Natural killer cell treated with Interleukin-12 subunit alpha and Interleukin-12 subunit beta and Interleukin-15 and Interleukin-18, amount 100 ng/mL, for 72 hours (primary cell): ENCODE data around the gene SETD6. TPM values are rescaled to one million over a fixed set of nuclear protein-coding genes. Genes with fewer than 3 reads are reported as not detected.

ENCODE experiments used
- ATAC-seq, 2 donors: fragments of 150-1000 bp; cut with Tn5 transposase in 1 of 2; sonication (Bioruptor Pico), chemical (Tn5 transposase) in 1 of 2; 2 replicates each; pipeline ENCODE4 v1.10.0; 2021
- DNase-seq: peaks from one replicate; pipeline ENCODE4 v3.0.0; 2022; ENCODE audit warnings: low spot score
- H3K27ac Mint-ChIP-seq, 2 donors: 1 replicate in 1 of 2; 2 replicates in 1 of 2; pipeline ENCODE4 v1.8.0; 2022; ENCODE audit warnings: mixed read lengths in 2 of 2, mild to moderate bottlenecking in 1 of 2, moderate library complexity in 1 of 2
- H3K27me3 Mint-ChIP-seq, 2 donors: 1 replicate in 1 of 2; 2 replicates in 1 of 2; pipeline ENCODE4 v1.8.0; 2022; ENCODE audit warnings: mixed read lengths in 2 of 2
- H3K36me3 Mint-ChIP-seq: one replicate; pipeline ENCODE4 v1.8.0; 2022; ENCODE audit warnings: mixed read lengths
- H3K4me1 Mint-ChIP-seq, 2 donors: 1 replicate in 1 of 2; 2 replicates in 1 of 2; pipeline ENCODE4 v1.8.0; 2022; ENCODE audit warnings: low read depth in 2 of 2, mixed read lengths in 2 of 2, mild to moderate bottlenecking in 1 of 2
- H3K4me3 Mint-ChIP-seq: one replicate; pipeline ENCODE4 v1.8.0; 2022; ENCODE audit warnings: mixed read lengths
- H3K9me3 Mint-ChIP-seq: 2 replicates; pipeline ENCODE4 v1.8.0; 2022; ENCODE audit warnings: mixed read lengths
- total RNA-seq, 2 donors: library from RNA; stranded (reverse); gene quantifications; one replicate each; pipeline ENCODE4 v1.2.3, GENCODE V29; 2022

The SETD6 gene
- total RNA-seq, 2 donors from 2014 or later = 16.4 to 29.1 TPM

GRCh38 chr16:58498341-58499091 is 16.8 kb upstream of the SETD6 start:
- no peak for DNase-seq
- H3K4me3 Mint-ChIP-seq = no peak overlapping the region
- H3K27me3 Mint-ChIP-seq = peaks cover 0 to 6% of the 10 kb centered on the region in 2 donors
- no peak for ATAC-seq
- H3K9me3 Mint-ChIP-seq = no peaks in the 10 kb centered on the region
- H3K4me1 Mint-ChIP-seq = peaks cover 0 to 13% of the 10 kb centered on the region in 2 donors
- H3K27ac Mint-ChIP-seq = no peak overlapping the region
- no peaks in the 10 kb centered on the region for H3K36me3 Mint-ChIP-seq

DNA sequence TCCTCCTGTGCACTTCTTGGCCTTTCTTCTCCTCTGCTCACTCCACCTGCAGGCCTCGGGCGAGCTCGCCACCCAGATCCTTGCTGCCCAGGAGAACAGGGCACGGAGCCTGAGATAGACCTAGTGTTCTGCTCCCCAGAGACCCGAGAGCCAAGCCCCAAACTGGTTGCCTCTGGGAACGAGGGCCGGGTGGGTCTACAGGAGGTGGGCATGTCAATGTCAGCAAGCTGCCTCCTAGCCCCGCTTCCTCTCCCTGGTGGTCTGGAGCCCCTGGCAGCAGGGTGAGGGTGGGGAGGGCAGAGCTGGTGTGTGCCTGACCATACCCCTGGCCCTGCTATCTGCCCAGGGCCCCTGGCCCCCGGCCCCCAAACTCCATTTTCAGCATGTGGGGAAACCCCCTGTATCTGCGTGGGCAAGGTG is 16.2 kb upstream of the SETD6 start:
- Mint-ChIP-seq H3K9me3 (no peaks in the 10 kb centered on the region), H3K36me3 (no peaks in the 10 kb centered on the region), H3K27me3 (peaks cover 0 to 6% of the 10 kb centered on the region in 2 donors), H3K27ac (no peak overlapping the region), H3K4me3 (no peak overlapping the region), H3K4me1 (peaks cover 0 to 13% of the 10 kb centered on the region in 2 donors)
- no peak for ATAC-seq
- no peak for DNase-seq

- H3K4me3 Mint-ChIP-seq = no peak within 1 kb of the TSS
Measured at GRCh38 chr16:58499615-58500351, 15.5 kb upstream of the SETD6 start, which contains the start of gene NDRG4. Gene NDRG4 (plus strand): TSS chr16:58500143. CDS start chr16:58500249, 106 bp downstream.

GRCh38 chr16:58500430-58501241 is 14.7 kb upstream of the SETD6 start:
- no peak for DNase-seq
- H3K4me3 Mint-ChIP-seq = no peak overlapping the region
- ATAC-seq = no peak
- peaks cover 0 to 13% of the 10 kb centered on the region in 2 donors for H3K4me1 Mint-ChIP-seq
- H3K9me3 Mint-ChIP-seq = no peaks in the 10 kb centered on the region
- peaks cover 0 to 4% of the 10 kb centered on the region in 2 donors for H3K27me3 Mint-ChIP-seq
- no peak overlapping the region for H3K27ac Mint-ChIP-seq
- no peaks in the 10 kb centered on the region for H3K36me3 Mint-ChIP-seq

More at GRCh38 chr16:58499615-58500351, 15.5 kb upstream of the SETD6 start, which contains the start of gene NDRG4:
- H3K4me1 Mint-ChIP-seq = peaks cover 0 to 13% of the 10 kb centered on the region in 2 donors
- peak in 1 of 2 donors; percentile 51 for ATAC-seq
- DNase-seq = no peak
- H3K27ac Mint-ChIP-seq = no peak within 1 kb of the TSS
- H3K27me3 Mint-ChIP-seq = peaks cover 0 to 6% of the 10 kb centered on the region in 2 donors
- H3K9me3 Mint-ChIP-seq = no peaks in the 10 kb centered on the region
- no peaks in the 10 kb centered on the region for H3K36me3 Mint-ChIP-seq

- DNase-seq (no peak), ATAC-seq (peak in 1 of 2 donors; percentile 43)
- Mint-ChIP-seq H3K9me3 (no peaks in the 10 kb centered on the region), H3K4me3 (peak overlapping the region; percentile 36), H3K27ac (no peak overlapping the region), H3K36me3 (no peaks in the 10 kb centered on the region), H3K4me1 (peaks cover 0 to 13% of the 10 kb centered on the region in 2 donors), H3K27me3 (peaks cover 0 to 4% of the 10 kb centered on the region in 2 donors)
Measured at GRCh38 chr16:58501242-58502131, 13.8 kb upstream of the SETD6 start.

GRCh38 chr16:58502217-58502921 is 12.9 kb upstream of the SETD6 start:
- Mint-ChIP-seq H3K27ac (no peak overlapping the region), H3K36me3 (no peaks in the 10 kb centered on the region), H3K4me3 (no peak overlapping the region), H3K4me1 (peaks cover 0 to 16% of the 10 kb centered on the region in 2 donors), H3K9me3 (no peaks in the 10 kb centered on the region), H3K27me3 (peaks cover 0 to 4% of the 10 kb centered on the region in 2 donors)
- DNase-seq (no peak), ATAC-seq (no peak)

DNA sequence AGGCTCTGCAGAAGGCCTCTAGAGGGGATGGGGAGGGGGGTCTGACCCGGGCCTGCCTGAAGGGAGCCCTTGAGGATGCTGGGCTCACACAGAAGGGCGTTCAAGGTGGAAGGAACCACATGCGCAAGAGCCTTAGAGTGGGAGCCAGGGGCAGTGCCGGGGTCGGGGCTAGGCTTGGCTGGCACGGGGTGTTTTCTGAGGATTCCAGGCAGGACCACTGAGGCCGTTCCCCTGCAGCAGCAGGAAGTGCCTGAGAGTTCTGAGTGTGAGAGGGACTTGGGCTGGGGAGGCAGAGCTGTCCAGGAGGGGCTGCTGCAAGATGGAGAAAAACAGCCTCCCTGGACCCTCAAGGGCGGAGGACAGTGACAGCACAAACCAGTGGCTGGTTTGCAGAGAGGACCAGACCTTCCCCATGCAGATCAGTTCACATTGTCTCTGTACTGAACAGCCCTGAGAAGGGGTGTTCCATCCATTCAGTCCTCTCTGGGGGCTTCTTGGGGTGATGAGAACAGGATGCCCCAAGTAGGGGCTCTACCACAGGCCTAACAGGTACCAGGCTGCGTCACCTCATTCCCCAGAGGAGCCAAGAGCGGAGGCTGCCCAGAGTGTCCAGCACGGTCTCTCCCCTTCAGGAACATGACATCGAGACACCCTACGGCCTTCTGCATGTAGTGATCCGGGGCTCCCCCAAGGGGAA is 12.0 kb upstream of the SETD6 start:
- no peak overlapping the region for H3K4me3 Mint-ChIP-seq
- peaks cover 0 to 4% of the 10 kb centered on the region in 2 donors for H3K27me3 Mint-ChIP-seq
- ATAC-seq (no peak), DNase-seq (no peak)
- H3K36me3 Mint-ChIP-seq = no peaks in the 10 kb centered on the region
- H3K27ac Mint-ChIP-seq = no peak overlapping the region
- H3K4me1 Mint-ChIP-seq = peaks cover 0 to 11% of the 10 kb centered on the region in 2 donors
- no peaks in the 10 kb centered on the region for H3K9me3 Mint-ChIP-seq

DNA sequence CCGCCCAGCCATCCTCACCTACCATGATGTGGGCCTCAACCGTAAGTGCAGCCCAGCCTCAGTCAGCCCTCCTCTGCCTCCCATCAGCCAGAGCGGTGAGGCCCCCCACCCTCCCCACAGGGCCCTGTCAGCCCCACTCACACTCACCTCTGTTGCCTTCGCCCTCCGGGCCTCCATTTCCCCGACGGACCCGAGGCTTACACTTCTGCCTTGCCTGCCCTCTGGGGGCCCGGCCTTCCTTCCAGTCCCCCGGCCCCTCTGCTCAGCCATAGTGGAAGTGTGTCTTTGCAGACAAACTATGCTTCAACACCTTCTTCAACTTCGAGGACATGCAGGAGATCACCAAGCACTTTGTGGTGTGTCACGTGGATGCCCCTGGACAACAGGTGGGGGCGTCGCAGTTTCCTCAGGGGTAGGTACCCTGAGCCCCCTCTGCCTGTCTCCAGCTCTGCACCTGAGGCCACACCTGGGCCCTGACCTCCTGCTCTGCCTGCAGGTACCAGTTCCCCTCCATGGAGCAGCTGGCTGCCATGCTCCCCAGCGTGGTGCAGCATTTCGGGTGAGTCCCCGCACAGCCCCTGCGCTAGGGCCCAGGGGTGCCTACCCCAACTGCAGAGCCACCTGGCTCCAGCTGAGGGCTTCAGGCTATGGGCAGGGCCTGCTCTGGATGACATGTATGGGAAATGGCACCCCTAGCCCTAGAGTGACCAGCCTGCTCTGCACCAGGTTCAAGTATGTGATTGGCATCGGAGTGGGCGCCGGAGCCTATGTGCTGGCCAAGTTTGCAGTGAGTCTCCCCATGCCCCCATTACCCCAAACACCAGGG is 11.2 kb upstream of the SETD6 start:
- ATAC-seq (no peak), DNase-seq (no peak)
- Mint-ChIP-seq H3K27ac (no peak overlapping the region), H3K4me3 (no peak overlapping the region), H3K4me1 (peaks cover 0 to 11% of the 10 kb centered on the region in 2 donors), H3K9me3 (no peaks in the 10 kb centered on the region), H3K36me3 (no peaks in the 10 kb centered on the region), H3K27me3 (peaks cover 0 to 4% of the 10 kb centered on the region in 2 donors)

GRCh38 chr16:58506241-58507194 is 8.8 kb upstream of the SETD6 start:
- no peaks in the 10 kb centered on the region for H3K27me3 Mint-ChIP-seq
- no peaks in the 10 kb centered on the region for H3K36me3 Mint-ChIP-seq
- no peaks in the 10 kb centered on the region for H3K9me3 Mint-ChIP-seq
- no peak overlapping the region for H3K4me3 Mint-ChIP-seq
- H3K4me1 Mint-ChIP-seq = peaks cover 0 to 4% of the 10 kb centered on the region in 2 donors
- H3K27ac Mint-ChIP-seq = no peak overlapping the region
- ATAC-seq (no peak), DNase-seq (no peak)

DNA sequence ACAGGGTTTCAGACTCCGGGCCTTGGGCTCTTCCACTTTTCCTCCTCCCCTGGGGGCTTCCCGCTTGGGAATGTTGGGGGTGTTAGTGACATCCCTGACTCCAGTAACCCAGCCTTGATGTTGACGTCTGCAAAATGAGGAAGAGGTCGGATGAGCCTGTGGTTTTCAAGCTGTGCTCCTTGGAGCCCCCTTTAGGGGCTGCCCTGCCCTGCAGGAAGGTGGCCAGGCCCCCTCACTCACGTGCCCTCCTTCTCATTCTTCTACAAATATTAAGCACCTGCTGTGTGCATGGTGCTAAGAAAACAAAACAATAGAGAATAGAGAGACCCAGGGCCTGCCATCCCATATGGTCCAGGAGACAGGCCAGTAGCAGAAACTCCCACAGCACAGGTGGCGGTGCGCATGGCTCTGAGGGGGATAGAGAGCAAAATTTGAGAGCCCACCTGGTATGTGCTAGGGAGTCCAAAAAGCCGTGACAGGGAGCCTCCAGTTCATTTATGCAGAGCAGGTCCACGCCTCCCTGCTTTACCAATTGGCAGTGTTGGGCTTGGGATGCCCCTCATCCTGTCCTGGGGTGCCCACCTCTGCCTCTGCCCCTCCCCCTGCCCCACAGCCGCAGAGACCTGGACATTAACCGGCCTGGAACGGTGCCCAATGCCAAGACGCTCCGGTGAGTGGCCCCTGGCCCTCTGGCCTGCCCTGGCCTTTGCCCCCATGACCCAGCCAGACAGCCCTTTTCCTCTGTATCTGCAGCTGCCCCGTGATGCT is 7.9 kb upstream of the SETD6 start:
- Mint-ChIP-seq H3K27me3 (no peaks in the 10 kb centered on the region), H3K4me3 (no peak overlapping the region), H3K9me3 (no peaks in the 10 kb centered on the region), H3K36me3 (no peaks in the 10 kb centered on the region), H3K4me1 (peaks cover 0 to 6% of the 10 kb centered on the region in 2 donors), H3K27ac (no peak overlapping the region)
- DNase-seq = no peak
- no peak for ATAC-seq
